NCI-H2107 (cell line): ENCODE data around the gene SERPINA12.
"Not testable (repeated sequence)": the region's sequence is repeated elsewhere in the genome, so short reads cannot be mapped to it uniquely, and the experiment has no call there.

ENCODE experiments used
- DNase-seq: peaks from one replicate; lab custom pipeline; 2025; lab: John Stamatoyannopoulos, UW

Gene SERPINA12

DNA sequence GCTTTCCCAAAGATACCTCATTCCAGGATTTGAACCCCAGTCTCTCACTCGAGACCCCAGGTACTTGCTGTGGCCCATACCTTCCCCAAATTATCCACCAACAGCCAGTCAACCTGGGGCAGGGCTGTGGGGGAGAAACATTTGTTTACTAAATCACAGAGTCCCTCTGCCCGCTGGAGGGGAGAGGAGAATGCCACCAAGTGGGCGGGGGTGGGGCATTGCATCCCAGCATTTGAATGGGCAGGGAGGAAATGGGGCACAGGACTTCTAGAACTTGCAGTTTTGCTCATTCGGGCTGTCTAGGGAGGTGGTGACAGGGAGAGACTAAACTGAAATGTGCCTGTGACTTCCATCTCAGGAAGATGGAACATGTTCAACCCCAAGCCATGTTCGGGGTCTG, 22.4 kb downstream of the SERPINA12 start:
- DNase-seq: no peak

DNA sequence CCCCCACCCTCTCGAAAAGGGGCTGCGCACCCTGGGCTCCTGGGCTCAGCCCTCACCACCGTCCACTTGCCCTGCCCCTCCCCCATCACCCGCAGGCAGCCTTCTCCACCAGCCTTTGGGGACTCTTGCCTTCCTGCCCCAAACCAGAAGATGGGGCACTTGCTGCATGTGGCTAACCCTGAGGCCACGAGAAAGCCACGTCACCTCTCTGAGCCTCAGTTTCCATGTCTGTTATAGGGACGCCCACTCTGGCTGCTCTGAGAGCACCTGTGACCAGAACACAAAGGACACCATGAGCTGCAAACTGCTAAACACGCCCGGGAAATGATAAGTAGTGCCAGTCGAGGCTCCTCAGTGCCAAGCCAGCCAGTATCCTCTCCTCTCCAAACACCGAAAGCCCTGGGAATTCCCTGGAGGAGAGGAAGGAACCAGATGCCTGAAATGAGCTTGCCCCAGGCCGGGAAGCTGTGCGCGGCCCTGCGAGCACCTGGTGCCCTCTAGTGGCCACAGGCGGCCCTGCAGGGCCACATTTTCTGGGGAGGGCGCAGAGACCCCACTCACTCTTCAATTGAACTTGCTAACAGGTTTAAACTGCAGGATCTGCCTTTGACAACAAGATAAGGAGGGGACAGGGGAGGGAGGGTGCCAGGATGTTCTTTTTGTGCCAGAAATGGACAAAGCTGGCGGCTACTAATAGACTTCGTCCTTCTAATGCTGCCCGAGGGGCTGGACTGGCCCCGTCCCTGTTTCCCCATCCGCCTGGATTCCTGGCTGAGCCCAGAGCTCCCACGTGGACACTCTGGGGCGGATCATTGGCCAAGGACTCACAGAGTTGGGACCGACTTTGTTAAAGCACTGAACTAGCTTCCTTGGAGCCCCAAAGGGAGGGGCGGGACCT, 23.1 kb downstream of the SERPINA12 start:
- no peak for DNase-seq

DNA sequence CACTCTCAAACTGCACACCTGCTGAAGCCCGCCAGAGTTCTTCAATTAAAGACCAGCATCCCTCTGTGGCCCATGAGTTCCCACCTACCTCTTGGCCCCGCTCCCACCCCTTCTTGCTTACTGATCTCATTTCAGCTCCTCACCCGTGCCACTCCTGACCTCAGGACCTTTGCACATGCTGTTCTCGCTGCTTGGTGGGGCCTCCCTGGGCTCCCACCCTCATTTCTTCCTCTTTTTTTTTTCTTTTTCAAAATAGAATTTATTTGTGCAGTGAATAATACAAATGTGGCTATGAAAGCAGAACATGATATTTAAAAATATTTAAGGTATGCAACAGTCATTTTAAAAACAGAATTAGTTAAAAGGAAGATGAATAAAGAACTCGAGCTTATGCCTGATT, 24.8 kb downstream of the SERPINA12 start:
- DNase-seq: no peak

DNA sequence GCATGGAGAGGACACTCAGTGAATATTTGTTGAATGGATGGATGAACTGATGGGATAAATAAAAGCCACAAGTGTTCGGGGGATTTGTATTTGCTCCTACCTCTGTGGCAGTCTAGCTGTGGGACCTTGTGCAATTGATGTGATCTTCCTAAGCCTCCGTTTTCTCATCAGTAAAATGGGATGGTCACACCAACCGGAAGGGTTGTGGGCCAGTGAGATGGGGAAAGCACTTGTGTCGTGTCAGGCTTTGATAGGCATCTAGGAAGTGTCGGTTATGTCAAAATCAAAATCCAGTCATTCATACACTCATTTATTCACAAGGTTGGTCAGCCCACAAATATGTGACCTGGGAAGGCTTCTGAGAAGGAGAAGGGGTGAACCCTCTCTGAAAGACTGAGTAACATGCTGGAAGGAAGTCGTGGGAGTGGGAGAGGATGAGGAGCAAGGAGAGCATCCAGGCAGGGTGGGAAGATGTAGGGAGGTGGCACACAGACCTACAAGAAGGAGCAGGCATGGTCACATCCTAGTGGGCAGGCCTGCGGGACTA, 25.5 kb downstream of the SERPINA12 start:
- DNase-seq: no peak

DNA sequence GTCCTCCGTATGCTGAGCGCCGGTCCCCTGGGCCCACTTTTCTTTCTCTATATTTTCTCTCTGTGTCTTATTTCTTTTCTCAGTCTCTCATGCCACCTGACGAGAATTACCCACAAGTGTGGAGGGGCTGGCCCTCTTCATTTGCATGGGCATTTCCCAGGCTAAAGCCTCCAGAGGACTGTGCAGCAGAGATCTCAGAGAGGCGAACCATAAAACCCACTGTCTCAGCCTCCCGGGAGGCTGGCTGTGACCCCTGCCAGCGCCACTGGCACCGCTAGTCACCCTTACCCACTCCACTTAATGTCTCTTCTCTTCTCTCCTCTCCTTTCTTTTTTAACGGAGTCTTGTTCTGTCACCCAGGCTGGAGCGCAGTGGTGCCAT, 26.2 kb downstream of the SERPINA12 start:
- DNase-seq: no peak

DNA sequence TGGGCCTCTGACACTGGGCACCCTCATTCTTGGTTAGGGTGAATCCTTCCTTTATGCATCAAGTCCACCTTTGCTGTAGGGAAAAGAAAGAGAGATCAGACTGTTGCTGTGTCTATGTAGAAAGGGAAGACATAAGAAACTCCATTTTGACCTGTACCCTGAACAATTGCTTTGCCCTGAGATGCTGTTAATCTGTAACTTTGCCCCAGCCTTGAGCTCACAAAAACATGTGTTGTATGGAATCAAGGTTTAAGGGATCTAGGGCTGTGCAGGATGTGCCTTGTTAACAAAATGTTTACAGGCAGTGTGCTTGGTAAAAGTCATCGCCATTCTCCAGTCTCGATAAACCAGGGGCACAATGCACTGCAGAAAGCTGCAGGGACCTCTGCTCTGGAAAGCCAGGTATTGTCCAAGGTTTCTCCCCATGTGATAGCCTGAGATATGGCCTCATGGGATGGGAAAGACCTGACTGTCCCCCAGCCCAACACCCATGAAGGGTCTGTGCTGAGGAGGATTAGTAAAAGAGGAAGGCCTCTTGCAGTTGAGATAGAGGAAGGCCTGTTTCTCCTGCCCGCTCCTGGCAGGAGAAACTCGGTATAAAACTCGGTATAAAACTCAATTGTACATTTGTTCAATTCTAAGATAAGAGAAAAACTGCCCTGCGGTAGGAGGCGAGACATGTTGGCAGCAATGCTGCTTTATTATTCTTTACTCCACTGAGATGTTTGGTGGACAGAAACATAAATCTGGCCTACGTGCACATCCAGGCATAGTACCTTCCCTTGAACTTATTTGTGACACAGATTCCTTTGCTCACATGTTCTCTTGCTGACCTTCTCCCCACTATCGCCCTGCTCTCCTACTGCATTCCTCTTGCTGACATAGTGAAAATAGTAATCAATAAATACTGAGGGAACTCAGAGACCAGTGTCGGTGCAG, 26.9 kb downstream of the SERPINA12 start:
- not testable (repeated sequence) for DNase-seq

DNA sequence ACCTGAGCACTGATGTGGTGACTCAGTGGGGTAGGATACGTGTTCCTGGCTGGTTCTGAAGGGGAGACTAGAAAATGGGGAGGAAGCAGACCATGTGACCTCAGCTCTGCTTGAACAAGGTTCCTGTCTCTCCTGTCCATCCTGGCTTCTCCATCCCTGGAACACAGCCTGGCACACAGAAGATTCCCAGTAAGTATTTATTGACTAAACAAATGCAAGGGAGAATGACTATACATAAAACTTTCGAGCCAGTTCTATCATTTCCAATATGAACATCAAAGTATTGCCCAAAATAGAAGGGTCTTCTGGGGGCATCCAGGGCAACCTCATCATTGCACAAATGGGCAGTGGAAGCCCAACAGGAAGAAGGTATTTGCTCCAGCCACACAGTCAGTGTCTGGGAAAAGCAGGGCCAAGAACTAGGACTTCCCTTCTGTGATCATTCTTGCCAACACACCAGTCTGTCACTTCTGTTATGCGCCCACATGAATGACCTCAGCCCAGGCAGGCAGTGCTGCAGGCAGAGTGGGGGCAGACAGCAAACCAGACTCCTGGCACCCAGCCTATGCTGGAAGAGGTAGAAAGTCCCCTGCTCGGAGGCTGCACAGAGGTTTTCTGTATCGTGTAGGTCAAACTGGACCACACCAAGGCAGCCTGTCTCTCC, 27.7 kb downstream of the SERPINA12 start:
- DNase-seq: no peak

DNA sequence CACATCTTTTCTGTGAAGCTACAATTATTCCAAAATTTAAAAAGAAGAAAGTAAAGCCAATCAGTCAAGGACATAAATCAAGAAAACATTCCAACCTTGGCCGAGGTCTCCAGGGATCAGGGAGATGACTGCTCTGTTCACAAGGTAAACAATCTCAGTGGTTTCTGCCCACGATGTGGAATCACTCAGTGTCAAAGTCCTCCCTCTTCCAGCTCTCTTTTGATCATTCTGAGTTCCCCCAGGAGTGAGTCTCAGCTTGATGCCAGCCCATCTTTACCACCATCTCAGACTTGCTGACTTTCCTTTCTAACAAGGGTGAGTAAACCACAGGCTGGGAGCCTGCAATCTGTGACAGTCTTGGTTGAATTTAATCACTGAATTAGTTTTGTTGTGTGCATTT, 28.5 kb downstream of the SERPINA12 start:
- DNase-seq: no peak

DNA sequence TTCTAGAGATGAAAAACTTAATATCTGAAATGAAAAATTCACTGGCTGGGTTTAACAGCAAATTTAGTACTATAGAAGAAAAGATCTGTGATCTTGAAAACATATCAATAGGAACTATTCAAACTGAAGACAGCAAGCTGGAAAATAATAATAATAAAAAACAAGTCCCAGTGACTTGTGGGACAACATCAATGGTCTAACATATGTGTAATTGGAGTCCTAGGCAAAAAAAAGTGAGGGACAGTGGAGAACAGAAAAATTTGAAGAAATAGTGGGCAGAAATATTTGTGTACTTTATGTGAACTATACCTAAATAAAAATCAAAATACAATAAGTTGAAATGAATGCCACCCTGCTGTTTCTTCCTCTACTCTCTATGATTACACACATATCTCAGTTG, 30.8 kb downstream of the SERPINA12 start:
- no peak for DNase-seq

DNA sequence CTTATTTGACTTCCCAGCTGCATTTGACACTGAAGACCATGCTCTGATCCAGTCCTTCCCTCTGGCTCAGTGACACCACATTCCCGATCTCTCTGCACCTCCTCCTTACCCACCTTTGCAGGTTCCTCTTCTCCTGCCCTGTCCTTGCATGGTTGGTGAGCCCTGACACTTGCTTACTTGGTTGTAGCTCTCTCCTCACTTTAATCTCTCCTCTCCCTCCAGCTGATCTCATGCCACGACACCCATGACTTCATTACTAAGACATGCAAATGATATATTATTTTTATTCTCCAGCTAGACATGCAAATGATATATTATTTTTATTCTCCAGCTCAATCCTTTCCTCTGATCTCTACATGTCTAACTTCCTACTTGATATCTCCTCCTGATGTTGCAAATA, 33.2 kb downstream of the SERPINA12 start, which contains the start of gene SERPINA9:
Gene SERPINA9, minus strand, starts transcription at position 175 of the 400 bp plus-strand sequence. CDS start 6,357 bp downstream, outside the sequence.
- DNase-seq: no peak

DNA sequence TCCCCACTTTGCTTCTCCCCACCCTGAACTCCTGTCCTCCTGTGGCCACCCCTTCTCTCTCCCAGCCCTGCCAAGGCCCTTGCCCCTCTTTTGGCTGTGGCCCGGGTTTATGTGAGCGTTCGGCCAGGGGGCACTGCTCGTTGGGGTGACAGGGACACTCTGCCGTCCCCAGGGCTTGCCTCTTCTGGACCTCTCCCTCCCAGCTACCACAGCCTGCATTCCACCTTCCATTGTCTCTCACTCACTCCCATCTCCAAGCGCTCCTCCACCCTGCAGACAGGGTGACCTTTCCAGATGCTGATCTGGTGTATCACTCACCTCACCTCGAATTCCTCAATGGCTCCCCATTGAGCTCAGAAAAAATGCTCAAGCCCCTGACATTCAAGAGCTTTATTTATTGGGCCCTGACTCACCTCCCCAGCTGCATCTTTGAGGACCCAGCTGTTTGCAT, 34.7 kb downstream of the SERPINA12 start:
- DNase-seq: no peak

DNA sequence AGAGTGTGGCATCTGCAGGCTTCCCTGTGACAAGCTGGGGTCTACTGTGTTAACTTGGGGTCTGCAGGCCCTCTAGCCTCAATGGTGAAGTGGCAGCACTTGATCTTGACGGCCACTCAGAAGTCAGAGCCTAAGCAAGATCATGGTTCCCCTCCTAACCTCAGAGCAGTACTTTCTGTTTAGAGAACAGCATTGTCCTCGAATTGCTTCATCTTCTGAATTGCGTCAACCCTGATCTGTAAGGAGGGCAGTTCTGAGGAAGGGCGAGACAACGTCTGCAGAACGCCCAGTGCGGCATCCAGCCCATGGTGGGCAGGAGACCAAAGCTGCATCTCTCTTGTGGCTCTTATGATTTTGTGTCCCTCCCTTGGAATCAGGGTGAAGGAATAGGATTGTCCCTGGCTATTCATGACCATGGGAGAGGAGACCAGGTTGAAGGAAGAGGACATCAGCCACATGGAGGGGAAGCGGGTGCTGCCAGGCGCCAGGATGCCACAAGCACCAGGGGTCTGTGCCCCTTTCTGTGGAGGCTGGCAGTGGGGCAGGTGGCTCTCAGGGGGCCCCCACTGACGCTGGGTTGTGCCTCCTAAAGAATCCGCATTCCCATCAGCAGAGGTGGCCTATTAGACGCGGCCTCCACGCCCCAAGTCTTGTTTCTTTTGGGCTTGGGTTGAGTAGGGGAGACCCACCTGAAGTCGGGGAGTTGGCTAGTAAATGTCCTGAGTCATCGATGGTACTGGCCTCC, 35.4 kb downstream of the SERPINA12 start:
- no peak for DNase-seq

DNA sequence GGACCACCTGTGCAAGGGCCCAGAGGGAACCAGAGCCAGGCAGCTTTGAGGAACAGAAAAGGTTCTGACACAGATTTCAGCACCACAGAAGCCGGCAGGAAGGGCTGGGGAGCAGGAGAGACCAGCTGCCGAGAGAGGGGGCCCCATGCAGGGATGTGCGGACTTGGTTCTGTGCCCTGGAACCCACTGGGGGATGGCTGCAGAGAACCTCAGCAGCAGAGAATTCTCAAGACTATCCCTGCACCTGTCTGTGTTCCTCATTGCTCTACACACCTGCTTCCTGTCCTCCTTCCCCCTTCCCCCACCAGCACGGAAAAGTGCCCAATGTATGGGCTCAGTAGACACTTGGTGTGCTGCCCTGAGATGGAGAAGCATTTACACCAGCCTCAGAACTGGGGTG, 36.4 kb downstream of the SERPINA12 start:
- no peak for DNase-seq

DNA sequence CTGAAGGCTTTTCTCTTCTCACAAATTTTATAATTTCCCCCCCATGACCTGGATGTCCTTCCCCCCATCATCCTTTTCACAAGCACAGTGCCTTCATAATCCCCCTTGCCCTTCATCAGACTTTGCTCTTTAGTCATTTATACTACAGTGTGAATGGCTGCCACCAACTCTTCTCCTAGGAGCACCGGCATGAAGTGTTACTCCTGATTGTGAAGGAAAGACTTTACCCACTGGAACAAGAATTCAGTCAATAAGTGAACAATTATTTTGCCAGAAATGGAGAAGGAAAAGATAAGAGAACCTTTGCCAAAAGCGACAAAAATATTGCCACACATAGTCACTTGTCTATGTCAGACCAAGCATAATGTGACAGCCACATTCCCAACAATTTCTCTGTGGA, 38.2 kb downstream of the SERPINA12 start:
- no peak for DNase-seq

DNA sequence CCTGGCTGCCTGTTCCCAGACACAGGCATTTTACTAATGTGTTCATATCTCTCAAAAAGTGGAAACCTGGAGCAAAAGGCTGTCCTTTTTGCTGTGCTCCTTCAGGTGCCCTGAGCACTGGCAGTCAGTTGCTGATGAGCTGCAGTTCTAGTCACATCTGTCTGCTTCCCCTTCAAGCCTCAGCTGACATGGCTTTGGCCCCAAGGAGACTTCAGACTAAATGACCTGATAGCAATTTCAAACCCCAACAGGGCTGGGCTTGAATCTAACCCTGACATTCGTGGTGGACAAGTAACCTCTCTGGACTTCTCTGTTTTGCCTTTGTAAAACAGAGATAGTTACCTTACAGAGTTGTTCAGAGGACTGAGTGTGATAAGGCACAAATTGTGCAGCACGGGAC, 39.0 kb downstream of the SERPINA12 start:
- no peak for DNase-seq

DNA sequence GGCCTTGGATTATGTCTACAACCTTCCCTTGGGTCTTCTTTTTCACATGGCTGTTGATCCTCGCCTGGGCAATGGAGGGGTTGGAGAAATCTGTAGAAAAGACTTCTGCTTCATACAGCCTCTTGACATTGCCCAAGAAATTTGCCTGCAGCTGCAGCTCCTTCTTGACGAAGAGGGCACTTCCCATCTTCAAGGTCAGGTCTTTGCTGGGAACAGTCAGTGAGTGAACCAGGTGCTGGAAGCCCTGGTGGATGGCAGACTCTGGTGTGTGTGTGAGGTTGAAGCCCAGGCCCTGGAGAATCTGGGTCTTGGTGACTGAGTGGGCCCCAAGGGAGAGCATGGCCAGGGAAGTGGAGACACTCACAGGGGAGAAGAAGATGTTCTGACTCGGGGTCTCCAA, 40.0 kb downstream of the SERPINA12 start:
- no peak for DNase-seq

DNA sequence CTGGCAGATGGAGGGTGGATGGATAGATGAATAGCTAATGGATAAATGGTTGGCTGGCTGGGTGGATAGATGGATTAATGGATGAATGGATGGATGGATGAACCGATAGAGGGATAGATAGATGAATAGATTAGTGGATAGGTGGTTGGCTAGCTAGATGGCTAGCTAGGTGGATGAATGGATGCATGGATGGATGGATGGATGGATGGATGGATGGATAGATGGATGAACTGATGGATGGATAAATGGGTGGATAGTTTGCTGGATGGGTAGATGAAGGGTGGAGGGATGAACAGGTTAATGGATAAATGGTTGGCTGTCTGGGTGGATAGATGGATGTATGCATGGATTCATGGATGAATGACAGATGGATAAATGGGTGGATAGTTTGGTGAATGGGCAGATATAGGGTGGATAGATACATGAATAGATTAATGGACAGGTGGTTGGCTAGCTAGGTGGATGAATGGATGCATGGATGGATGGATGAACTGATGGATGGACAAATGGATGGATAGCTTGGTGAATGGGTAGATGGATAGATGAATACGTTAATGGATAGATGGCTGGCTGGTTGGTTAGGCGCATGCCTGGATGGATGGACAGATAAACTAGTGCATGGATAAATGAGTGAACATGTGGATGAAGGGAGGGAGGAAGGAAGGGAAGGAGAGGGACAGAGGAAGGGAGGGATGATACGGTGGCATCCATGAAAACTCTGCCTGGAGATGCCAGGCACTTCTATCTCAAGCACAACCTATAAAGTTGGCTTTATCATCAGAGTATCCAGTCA, 41.3 kb downstream of the SERPINA12 start:
- DNase-seq: no peak

DNA sequence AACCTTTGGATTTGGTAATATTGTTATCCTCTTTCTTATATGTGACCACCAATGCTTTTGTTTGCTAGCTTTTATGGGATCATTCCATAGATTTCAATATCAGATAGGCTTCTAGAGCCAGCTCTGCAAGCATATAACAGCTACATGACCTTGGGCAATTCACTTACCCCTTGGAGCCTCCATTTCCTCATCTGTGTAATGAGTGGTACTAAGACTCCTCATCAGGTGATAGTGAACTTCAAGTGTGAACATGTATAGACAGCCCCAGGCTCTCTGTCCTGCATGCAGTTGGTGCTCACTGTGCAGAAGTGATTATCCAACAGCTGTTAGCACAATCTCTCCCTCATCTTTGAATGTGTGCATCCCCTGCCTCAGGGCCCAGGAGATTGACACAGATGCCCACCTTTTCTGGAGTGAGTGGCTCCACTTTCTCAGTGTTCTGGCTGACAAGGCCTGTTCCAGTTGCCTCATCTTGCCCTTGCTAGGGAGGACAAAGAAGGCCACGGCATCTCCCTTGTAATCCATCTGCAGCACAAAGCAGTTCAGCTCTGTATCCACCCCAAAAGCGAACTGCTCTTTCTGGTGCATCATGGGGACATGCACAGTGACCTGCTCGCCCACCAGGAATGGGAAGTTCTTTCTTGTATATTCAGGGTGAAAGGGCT, 42.4 kb downstream of the SERPINA12 start:
- DNase-seq: no peak

DNA sequence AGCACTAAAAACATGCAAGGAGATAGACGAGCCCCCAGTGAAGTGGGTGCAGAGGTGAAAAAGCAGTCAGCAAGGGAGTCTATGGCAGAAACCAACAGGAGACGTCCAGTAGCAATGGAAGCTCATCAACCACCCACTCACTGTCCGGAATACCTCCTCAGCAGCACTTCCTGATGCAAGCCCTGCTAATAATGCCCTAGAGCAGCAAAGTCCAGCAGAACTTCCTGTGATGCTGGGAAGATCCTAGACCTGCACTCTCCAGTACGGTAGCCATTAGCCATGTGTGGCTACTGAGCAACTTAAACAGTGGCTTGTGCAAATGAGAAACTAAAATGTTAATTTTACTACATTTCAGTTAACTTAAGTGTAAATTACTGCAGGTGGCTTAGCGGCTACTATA, 44.2 kb downstream of the SERPINA12 start:
- DNase-seq: no peak

DNA sequence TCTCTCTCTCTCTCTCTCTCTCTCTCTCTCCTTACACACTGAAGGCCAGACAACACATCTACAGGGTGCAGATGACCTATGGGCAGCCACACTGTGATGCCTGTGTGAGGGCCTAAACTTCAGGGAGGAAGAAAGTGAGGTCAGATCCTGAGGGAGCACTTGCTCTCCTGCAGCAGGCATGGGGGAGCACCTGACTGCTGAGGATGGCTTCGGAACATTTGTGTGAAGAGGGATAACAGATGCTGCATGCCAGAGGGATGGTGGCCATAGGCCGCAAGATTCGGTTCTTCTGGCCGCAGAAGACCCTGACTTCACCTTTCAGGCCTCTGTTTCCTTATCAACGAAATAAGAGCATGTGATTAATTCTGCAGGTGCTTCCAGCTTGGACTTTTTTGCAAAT, 45.0 kb downstream of the SERPINA12 start:
- DNase-seq: no peak
